CD4-positive, alpha-beta T cell treated with Interleukin-2 at 100 ng/mL for 4 hours (primary cell): Measurements from ENCODE around the gene GGA3.
"Not testable (repeated sequence)": the region's sequence is repeated elsewhere in the genome, so short reads cannot be mapped to it uniquely, and the experiment has no call there.

Source experiments
- DNase-seq: peaks from one replicate; pipeline ENCODE4 v3.0.0-alpha.2; 2020; ENCODE audit warnings: low spot score

The GGA3 gene

DNA sequence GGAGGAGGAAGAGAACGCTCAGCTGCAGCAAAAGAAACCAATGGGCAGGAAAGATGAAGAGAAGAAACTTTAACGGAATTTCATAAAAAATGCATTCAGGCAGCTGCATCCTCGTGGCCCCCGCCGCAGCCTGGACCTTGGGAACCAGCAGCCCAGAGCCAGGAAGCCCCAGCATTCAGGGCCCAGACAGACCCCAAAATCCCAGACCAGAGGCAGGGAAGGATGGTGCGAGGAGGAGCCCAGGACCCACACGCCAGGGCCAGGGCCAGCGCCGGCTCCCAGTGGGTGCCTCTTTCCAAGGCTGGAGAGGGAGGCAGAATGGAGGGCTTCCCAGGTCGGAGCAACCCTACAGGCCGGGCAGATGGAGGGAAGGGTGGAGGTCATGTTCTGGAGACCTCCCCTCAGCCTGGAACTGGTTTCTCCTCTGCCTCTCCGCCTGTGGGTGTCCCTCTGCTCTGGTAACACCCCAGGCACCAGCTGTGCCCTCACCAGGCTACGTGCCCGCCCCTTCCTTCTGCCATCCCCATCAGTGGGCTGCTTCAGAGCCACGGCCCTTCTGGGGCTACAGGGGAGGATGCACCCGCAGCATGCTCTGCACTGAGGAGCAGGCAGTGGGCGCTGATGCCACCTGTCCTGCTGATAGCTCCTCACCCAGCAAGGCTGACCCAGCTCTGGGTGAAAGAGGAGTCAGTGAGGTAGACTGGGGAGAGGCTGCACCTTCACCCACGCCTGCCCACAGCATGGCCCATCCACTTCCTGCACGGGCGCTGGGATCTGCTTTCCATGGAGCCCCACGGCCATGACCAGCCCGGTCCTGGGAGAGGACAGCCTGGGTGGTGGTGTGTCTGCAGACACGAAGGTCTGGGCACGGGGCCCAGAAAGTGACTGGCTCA, 10.8 kb upstream of the GGA3 start:
- no peak for DNase-seq

GRCh38 chr17:75271233-75271954, 10.0 kb upstream of the GGA3 start:
- peak; percentile 88 for DNase-seq

GRCh38 chr17:75270966-75271232, 9.5 kb upstream of the GGA3 start, which contains the start of gene MIF4GD:
MIF4GD (minus strand) TSS chr17:75271231; CDS start chr17:75270195, 1,036 bp downstream.
- no peak for DNase-seq

DNA sequence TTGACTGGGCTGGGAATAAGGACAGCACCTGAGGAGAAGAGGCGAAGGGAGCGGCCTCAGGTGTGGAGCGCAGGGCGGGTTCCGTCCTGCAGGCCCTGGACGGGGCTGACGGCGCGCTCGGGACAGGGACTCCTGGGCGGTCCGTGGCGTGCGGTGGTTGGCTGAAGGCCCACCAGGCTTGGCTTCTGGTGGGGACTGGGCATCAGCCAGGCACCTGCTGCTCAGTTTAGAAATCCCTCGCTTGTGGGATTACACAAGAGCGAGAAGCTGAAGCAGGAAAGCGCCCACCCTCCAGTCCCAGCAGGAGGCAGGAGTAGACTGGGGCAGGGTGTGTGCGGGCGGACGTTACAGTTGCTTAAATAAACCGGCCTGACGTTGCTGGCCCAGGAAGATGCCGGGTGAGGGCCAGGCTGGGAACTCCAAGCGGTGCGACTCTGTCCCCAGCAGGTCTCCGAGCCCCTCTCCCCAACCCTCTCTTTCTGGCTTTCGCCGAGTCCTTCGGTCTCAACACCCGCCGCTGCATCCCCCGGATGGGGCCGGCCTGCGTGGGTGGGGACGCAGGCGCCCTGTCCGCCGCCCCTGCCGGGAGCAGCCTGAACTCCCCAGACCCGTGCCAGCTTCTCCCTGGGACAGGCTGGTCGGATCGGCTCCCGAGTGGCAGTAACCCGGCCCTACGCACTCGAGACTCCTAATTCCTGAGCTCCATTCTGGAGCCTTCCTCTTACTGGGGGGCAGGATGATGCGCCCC, 9.0 kb upstream of the GGA3 start:
- peak; percentile 31 for DNase-seq

DNA sequence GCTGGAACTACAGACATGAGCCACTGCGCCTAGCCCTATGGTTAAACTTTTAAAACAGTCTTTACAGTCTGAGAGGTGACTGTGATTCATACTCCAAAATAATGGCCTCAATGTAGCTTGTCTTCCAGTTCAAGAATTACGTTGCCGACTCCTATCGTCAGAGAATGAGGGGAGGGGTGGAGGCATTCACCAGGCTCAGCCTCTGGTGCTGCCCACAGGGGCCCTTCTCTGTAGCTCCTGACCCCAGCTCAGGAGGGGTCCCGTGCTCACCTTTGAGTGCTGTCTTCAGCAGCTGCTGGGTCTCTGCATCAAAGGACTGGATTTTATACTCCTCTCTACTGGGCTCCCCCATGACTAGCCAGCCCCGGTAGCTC, 8.4 kb upstream of the GGA3 start:
- DNase-seq: no peak

- DNase-seq: no peak
Observed at GRCh38 chr17:75267411-75268232, 6.2 kb upstream of the GGA3 start.

DNA sequence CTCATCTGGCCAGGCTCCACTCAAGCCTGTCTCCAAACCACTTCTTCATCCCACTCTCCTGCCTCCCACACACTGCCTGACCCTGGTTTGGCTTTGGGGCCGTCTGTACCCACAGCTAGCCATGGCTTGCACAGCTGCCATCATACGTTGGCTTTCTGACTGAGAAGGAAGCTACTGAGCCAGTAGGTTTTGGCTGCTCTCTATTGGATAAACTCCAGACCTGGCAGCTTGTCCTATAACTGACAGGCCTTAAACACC, 5.7 kb upstream of the GGA3 start:
- DNase-seq: no peak

DNA sequence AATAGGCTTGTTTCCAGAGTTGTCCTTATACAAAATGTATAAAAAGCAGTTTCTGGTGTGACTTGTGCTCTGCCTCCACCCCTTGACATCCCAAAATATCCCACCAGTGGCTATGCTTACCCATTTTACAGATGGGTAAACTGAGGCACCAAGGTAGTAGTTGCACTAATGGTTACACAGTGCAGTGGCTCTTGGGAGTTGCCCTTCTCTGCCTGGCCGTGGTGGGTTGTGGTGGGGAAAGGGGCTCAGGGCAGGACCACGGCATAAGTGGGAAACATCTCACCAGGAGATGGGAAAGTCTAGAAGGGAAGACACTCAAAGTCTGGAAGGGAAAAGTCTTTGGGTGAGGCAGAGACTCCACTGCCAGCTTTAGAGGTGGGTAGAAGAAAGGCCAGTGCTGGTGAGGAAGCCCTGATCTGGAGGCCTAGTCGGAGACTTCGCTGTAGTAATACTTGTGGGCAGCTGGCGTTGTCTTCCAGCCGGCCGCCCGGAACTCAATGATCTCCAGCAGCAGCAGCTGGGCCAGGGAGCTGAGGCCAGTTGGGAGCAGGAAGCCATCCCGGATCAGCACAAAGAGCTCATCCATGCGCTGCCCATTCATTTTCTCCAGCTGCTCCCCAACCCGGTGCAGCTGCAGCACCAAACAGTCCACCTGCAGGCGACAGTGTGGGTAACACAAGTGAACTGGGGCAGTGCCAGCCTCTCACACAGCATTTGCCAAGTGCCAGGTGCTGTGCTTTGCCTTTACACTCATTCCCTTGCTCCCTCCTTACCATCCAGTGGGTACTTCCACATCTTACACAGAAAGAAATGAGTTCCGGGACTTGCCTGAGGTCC, 5.1 kb upstream of the GGA3 start:
- DNase-seq: no peak

DNA sequence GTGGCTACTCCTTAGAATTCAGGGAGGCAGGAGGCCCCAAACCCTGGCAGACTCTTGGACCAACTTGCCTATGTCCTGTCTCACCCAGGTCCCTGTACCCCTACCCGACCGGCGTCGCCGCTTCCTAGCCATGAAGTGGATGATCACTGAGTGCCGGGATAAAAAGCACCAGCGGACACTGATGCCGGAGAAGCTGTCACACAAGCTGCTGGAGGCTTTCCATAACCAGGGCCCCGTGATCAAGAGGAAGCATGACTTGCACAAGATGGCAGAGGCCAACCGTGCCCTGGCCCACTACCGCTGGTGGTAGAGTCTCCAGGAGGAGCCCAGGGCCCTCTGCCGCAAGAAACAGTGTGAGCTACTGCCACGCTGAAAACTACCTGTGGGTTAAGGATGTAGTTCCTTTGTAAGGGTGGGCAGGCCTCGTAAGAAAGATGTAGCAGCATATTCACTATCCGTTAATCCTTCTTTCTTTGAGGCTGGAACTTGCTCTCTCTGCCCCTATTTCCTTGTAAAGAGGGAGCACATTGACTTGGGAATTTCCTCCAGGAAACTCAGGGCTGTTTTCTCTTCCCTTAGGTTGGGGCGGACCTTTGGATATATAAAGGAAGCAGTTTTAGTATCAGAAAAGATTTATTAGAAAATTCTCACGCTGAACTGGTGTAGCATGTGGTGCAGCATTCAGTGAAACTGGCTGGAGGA, 4.4 kb upstream of the GGA3 start:
- no peak for DNase-seq

DNA sequence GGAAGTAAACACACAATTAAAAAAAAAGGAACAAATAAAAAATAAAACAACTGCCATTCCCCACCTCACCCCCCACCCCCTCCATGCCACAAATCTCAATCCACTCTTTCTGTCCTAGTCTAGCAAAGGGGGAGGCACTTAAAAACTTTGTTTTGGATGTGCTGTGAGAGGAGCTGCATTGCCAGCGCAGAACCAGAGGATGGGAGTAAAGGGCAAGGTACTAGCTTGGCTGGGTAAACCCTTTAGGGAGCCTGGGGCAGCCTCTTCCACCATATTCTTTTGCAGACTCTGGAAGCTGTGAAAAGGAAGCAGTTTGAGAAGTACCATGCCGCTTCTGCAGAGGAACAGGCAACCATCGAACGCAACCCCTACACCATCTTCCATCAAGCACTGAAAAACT, 1.6 kb upstream of the GGA3 start:
- DNase-seq: no peak

DNA sequence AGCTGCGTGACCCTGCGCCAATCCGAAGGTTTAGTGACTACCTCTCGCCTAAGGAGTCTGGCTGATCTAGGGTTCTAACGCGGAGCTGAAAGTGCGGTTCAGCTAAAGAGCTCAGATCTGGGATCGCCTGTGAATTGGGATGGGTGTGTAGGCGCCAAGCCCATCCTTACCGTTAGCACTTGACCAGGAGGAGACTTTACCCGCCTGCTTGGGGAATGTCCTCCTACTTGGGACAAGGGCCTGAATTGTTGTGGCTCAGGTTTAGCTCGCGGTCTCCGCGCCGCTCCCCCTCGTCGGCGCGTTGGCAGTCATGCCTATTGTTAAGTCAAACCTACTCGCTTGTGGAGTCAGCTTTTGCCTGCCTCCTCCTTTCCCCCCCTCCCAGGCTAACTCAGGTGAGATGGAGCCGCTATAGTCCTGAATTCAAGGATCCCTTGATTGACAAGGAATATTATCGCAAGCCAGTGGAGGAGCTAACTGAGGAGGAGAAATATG, 753 bp upstream of the GGA3 start:
- no peak for DNase-seq

DNA sequence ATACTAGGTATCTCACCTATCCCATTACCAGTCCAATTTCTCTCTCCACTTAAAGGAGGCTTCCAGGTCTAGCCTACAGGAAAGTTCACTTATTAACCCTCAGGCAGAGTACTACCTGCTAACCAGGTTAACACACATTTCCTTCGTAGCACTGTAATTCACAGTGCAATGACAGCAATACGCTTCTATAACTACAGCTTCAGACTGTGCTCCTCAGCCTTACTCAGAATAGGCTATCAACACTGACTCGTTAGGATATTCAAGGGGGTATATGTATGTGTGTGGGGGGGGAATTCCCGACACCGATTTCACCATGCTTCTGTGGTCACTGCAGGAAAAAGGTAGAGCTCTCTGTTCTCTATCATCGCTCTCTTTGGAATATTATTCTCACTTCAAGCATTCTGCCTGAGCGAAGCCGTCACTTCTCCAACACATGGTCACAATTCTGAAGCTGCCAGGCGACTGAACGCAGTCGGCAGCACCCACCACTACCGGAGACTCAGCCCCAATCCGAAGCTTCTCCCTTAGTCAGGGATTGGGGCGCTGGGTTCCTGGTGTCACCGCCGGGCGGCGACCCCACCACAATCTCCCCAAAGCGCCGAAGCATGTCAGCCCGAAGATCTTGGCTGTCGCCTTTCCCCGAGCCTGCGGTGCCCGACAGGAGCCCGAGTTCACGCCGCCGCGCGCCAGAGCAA, 618 bp downstream of the GGA3 start:
- DNase-seq: peak; percentile 60

GRCh38 chr17:75257228-75257627, 4.2 kb downstream of the GGA3 start:
- not testable (repeated sequence) for DNase-seq

- DNase-seq: not testable (repeated sequence)
Observed at GRCh38 chr17:75255954-75256698, 5.3 kb downstream of the GGA3 start.

DNA sequence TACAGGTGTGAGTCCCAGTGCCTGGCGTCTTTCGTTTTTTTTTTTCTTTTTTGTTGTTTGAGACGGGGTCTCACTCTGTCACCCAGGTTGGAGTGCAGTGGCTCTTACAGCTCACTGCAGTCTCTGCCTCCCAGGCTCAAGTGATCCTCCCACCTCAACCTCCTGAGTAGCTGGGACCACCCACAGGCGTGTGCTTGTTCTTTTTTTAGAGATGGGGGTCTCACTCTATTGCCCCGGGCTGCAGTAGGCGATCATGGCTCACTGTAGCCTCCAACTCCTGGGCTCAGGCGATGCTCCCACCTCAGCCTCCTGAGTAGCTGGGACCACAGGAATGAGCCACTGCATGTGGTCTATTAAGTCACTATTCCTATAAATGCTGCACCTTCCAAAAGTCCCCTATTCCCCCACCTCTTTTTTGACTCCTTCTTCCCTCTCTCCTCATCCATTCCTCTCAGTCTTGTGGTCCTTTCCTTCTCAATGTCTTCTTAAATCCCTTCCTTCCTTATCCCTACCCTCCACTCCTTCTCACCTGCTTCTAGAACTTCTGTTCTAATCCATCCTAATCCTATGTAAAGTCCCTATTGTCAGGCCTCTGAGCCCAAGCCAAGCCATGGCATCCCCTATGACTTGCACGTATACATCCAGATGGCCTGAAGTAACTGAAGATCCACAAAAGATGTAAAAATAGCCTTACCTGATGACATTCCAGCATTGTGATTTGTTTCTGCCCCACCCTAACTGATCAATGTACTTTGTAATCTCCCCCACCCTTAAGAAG, 9.2 kb downstream of the GGA3 start:
- no peak for DNase-seq

DNA sequence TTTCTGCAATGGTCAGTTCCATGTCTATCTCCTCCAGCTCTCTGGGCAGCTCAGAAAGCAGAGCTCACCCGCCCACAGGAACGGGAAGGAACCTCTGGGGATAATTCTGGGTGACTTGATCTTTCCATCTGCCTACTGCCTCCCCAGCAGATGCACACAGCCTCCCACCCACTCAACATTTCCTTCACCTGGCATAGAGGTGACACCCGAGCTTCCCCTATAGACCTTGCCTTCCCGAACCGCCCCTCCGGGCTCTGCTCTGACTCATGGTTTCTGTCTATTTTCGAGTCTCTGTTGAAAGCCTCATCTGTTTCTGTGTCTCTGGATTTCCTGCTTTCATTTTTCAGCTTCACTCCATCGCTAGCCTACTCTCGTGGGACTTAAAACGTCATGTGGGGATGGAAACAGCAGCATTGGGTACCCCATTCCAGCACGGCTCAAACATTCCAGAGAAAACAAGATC, 11.4 kb downstream of the GGA3 start:
- DNase-seq: peak; percentile 72

DNA sequence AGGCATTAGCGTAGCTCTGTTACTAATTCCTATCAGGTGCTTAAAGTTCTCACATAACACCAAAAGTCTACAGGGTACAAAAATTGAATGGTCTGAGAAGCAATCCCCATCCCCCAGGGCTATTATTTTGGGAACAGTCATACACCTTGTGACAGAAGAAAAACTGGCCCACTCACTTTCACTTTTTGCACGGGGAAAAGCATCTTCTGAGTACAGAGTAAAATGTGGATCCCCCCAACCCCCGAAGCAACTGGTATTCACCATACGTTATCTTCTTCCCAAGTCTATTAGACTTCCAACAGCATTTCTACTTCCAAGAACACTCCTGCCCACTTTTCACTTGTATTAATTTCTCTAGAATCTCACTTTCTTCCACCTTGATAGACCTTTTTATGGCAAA, 11.8 kb downstream of the GGA3 start:
- no peak for DNase-seq

- DNase-seq: no peak
Observed at GRCh38 chr17:75246404-75246803, 15.0 kb downstream of the GGA3 start.
